ENCODE results near the gene MRPS33. TPM values are rescaled to one million over a fixed set of nuclear protein-coding genes. Genes with fewer than 3 reads are reported as not detected.
"Not testable (repeated sequence)": the region's sequence is repeated elsewhere in the genome, so short reads cannot be mapped to it uniquely, and the experiment has no call there.

Gene MRPS33
- total RNA-seq, 2 donors from 2014 or later: 23.7 to 30.6 TPM

DNA sequence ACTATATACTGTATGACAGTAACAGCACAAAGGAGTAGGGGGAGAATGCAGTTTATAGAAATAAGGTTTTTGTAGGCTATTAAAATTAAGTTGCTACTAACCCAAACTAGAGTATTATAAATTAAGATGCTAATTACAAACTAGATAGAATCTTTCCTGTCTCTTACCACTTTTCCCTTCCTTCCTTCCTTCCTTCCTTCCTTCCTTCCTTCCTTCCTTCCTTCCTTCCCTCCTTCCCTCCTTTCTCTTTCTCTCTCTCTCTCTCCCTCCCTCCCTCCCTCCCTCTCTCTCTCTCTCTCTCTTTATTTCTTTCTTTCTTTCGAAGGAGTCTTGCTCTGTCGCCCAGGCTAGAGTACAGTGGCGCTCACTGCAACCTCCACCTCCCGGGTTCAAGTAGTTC lies 53.6 kb downstream of the MRPS33 start:
- Mint-ChIP-seq H3K4me1 (no peaks in the 10 kb centered on the region), H3K27ac (no peak overlapping the region)
- no peak for ATAC-seq

DNA sequence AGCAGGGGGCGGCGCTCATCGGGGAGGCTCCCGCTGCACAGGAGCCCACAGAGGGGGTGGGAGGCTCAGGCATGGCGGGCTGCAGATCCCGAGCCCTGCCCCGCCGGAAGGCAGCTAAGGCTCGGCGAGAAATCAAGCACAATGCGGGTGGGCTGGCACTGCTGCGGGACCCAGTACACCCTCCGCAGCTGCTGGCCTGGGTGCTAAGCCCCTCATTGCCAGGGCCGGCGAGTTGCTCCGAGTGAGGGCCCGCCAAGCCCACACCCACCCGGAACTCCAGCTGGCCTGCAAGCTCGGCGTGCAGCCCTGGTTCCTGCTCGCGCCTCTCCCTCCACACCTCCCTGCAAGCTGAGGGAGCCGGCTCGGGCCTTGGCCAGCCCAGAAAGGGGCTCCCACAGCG lies 57.8 kb downstream of the MRPS33 start:
- not testable (repeated sequence) for H3K9me3 ChIP-seq (ENCODE audit: control insufficient read depth, low read length, poor library complexity, severe bottlenecking); H3K4me3 Mint-ChIP-seq; H3K27me3 Mint-ChIP-seq; DNase-seq; H3K36me3 Mint-ChIP-seq (ENCODE audit: low read depth); H3K4me1 Mint-ChIP-seq; H3K27ac Mint-ChIP-seq; ATAC-seq

More for the DNA sequence above, 53.6 kb downstream of the MRPS33 start:
- no peaks in the 10 kb centered on the region for H3K9me3 ChIP-seq (ENCODE audit: control insufficient read depth, low read length, poor library complexity, severe bottlenecking)
- DNase-seq: no peak
- no peaks in the 10 kb centered on the region for H3K36me3 Mint-ChIP-seq (ENCODE audit: low read depth)
- H3K4me3 Mint-ChIP-seq: no peak overlapping the region
- H3K27me3 Mint-ChIP-seq: no peaks in the 10 kb centered on the region

Other genes starting within 250 kb of the MRPS33 start
- 10 to 100 TPM; 56.1 to 59.6 TPM for gene BRAF, start 90.0 kb downstream of the MRPS33 start, total RNA-seq
- under 1 TPM; 0.90 to 0.96 TPM for gene TMEM178B, start 59.1 kb upstream of the MRPS33 start, total RNA-seq